Psoas muscle (tissue), 8 donors: ENCODE measurements around the gene CELF2. TPM values are rescaled to one million over a fixed set of nuclear protein-coding genes. Genes with fewer than 3 reads are reported as not detected.
A peak's percentile ranks its signal among the peaks of the same experiment; 100 is the strongest.

ENCODE experiments used
- ATAC-seq, 4 donors: fragments of 200-7000 bp; cut with Tn5 transposase; one replicate each; pipeline ENCODE4 v1.9.1; 2020; ENCODE audit warnings: moderate library complexity in 3 of 4, mild to moderate bottlenecking in 2 of 4
- DNase-seq, 2 donors: peaks; one replicate each; pipeline ENCODE4 v3.0.0-alpha.2; 2020
- H3K27ac ChIP-seq: fragments of 200-600 bp; one replicate; pipeline ENCODE4 v1.8.0; 2022
- H3K27me3 ChIP-seq, 3 donors: fragments of 200-600 bp in 1 of 3; one replicate each; pipeline versions ENCODE4 v1.6.1 to v1.8.0; 2013 to 2022; ENCODE audit warnings: low read length in 2 of 3, mild to moderate bottlenecking in 2 of 3, moderate library complexity in 1 of 3; ENCODE audit not compliant: insufficient read depth in 3 of 3
- H3K36me3 ChIP-seq, 2 donors: fragments of 200-600 bp in 1 of 2; one replicate each; pipeline versions ENCODE4 v1.6.1 to v1.8.0; 2013 to 2022; ENCODE audit warnings: low read depth in 1 of 2, mild to moderate bottlenecking in 1 of 2, moderate library complexity in 1 of 2; ENCODE audit not compliant: insufficient read depth in 1 of 2
- H3K4me1 ChIP-seq: fragments of 200-600 bp; one replicate; pipeline ENCODE4 v1.8.0; 2022
- H3K4me3 ChIP-seq: fragments of 200-600 bp; one replicate; pipeline ENCODE4 v1.8.0; 2022; ENCODE audit warnings: mild to moderate bottlenecking
- H3K9me3 ChIP-seq: fragments of 200-600 bp; one replicate; pipeline ENCODE4 v1.8.0; 2022
- CTCF ChIP-seq: fragments of 200-600 bp; IDR thresholded peaks from one replicate; pipeline ENCODE4 v1.8.0; 2022; ENCODE audit warnings: antibody characterized with exemption
- WGBS, 3 donors: extraction: QIAGEN DNeasy Blood & Tissue Kit; methylation state at CpG; one replicate each; pipeline versions ENCODE4 v1.1.6 to v1.1.7; 2013; 5-methylcytosine and 5-hydroxymethylcytosine counted together
- intact Hi-C, 2 donors: fragments of 100-400 bp; cut with DNase I; formaldehyde crosslinking; loops; one replicate each; pipeline versions ENCODE4 v1.11.0 to v1.14.2; 2022
- polyA plus RNA-seq, 3 donors: library from polyadenylated mRNA; stranded (reverse); fragments of 200-250 nt; gene quantifications; one replicate each; pipeline ENCODE4 v1.2.3, GENCODE V29; 2013
- total RNA-seq, 4 donors: library from RNA; stranded (reverse); fragmentation: NEBNext Ultra II Directional in 2 of 4; extraction: Animal tissue kit (Norgen Biotek cat#: 25700) in 2 of 4; gene quantifications; one replicate each; pipeline versions ENCODE4 v1.2.1 to v1.2.4, GENCODE V29; 2021 to 2023
- donor health status: healthy with polysubstance abuse.
- donor health status: DM: no; HTN: no; CAD: no; lungs with moderate emphysema.
- donor health status: Bipolar disorder and iron deficiency.
- donor health status: healthy.
- donor health status: DM: yes; HTN: yes; CAD: no.
- donor health status: DM: no; HTN: no; CAD: no.
- donor health status: DM: no; HTN: no; CAD: no.
- donor health status: DM: yes; HTN: yes; CAD: no.

Gene CELF2
- total and polyA plus RNA-seq, 7 donors: 9.8 to 47.8 (median 29.0) TPM

GRCh38 chr10:11252887-11253286 lies 235.2 kb downstream of the CELF2 start:
- no peaks in the 10 kb centered on the region for H3K27me3 ChIP-seq
- no peak overlapping the region for H3K4me3 ChIP-seq
- intact Hi-C loops: no loop called here
- WGBS, 3 donors: 69 to 83% (median 72%) methylated on average over 7 of the region's 7 CpGs
- no peaks in the 10 kb centered on the region for H3K9me3 ChIP-seq
- DNase-seq (no peak), ATAC-seq (no peak)
- no peak for TF ChIP-seq CTCF
- peaks cover 0 to 14% of the 10 kb centered on the region in 2 donors for H3K36me3 ChIP-seq
- no peaks in the 10 kb centered on the region for H3K4me1 ChIP-seq
- H3K27ac ChIP-seq: no peak overlapping the region

GRCh38 chr10:11253385-11254002 lies 235.8 kb downstream of the CELF2 start:
- DNase-seq (no peak), ATAC-seq (no peak)
- intact Hi-C loops: no loop called here
- Histone ChIP-seq H3K27ac (no peak overlapping the region), H3K27me3 (no peaks in the 10 kb centered on the region), H3K36me3 (peaks cover 0 to 20% of the 10 kb centered on the region in 2 donors), H3K4me3 (no peak overlapping the region), H3K9me3 (no peaks in the 10 kb centered on the region), H3K4me1 (no peaks in the 10 kb centered on the region)
- TF ChIP-seq CTCF: no peak
- 91 to 94% (median 93%) methylated on average over 10 of the region's 10 CpGs for WGBS, 3 donors

GRCh38 chr10:11255156-11255555 lies 237.5 kb downstream of the CELF2 start:
- Histone ChIP-seq H3K4me3 (no peak overlapping the region), H3K36me3 (peaks cover 0 to 35% of the 10 kb centered on the region in 2 donors), H3K27ac (no peak overlapping the region), H3K4me1 (no peaks in the 10 kb centered on the region), H3K9me3 (no peaks in the 10 kb centered on the region), H3K27me3 (no peaks in the 10 kb centered on the region)
- intact Hi-C loops: no loop called here
- WGBS, 3 donors: 96 to 99% (median 98%) methylated on average over 12 of the region's 12 CpGs
- DNase-seq: no peak
- no peak for ATAC-seq
- no peak for TF ChIP-seq CTCF

- H3K4me3 ChIP-seq: no peak overlapping the region
- H3K4me1 ChIP-seq: no peaks in the 10 kb centered on the region
- peak; percentile 55 to 69 for DNase-seq
- H3K9me3 ChIP-seq: no peaks in the 10 kb centered on the region
- no peak for TF ChIP-seq CTCF
- no peak overlapping the region for H3K27ac ChIP-seq
- ATAC-seq: peak in 2 of 4 donors; percentile 47 to 49
- intact Hi-C loops: no loop called here
- H3K36me3 ChIP-seq: peaks cover 0 to 37% of the 10 kb centered on the region in 2 donors
- H3K27me3 ChIP-seq: no peaks in the 10 kb centered on the region
- 66 to 81% (median 75%) methylated on average over 7 of the region's 7 CpGs for WGBS, 3 donors
Measured at GRCh38 chr10:11255796-11256444, 238.2 kb downstream of the CELF2 start.
